Activated naive CD4-positive, alpha-beta T cell (primary cell): ENCODE results near the gene ATE1.
"Not testable (repeated sequence)": the region's sequence is repeated elsewhere in the genome, so short reads cannot be mapped to it uniquely, and the experiment has no call there.

ENCODE experiments used
- DNase-seq, 4 experiments: peaks; one replicate each; lab custom pipeline; 2025; lab: John Stamatoyannopoulos, UW

The ATE1 gene

GRCh38 chr10:121929585-121930267, 1.9 kb upstream of the ATE1 start:
- not testable (repeated sequence) for DNase-seq

GRCh38 chr10:121928528-121928884, 675 bp upstream of the ATE1 start:
- DNase-seq = no peak

- DNase-seq = peak in 1 of 4 experiments; percentile 29
Measured at GRCh38 chr10:121927318-121927840, 452 bp downstream of the ATE1 start.

GRCh38 chr10:121926671-121927317, 1.0 kb downstream of the ATE1 start:
- DNase-seq = no peak

- no peak for DNase-seq
Measured at GRCh38 chr10:121926157-121926556, 1.7 kb downstream of the ATE1 start.

DNA sequence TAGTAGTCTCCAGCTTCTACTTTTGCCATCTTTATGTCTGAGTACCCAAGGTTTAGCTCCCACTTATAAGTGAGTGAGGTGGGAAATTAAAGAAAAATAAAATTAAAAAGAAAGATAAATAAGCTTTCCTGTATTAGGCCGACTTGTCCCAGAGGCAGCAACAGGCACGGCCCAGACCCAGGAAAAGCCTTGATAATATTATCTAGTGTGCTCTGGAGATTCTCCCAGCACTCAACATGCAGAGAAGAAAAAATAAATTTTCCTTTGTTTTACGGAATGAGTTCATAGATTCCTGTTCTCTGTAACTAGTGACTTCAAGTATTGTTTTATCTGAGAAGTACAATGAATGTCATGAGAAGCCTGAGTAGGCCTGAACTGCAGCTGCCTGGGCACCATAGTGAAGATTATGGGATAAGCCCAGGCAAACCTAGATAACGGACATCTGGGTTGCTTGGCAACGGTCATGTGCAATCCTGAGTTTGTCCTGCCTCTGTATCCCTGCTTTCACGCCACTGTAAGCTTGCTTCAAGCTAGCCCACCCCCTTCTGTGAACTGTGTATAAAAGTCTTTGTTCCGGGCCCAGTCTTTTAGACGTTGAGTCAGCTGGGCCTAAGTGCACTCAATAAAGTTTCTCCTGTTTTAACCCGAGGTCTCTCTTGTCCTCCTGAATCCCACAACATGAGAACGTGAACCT, 6.4 kb downstream of the ATE1 start:
- no peak for DNase-seq

GRCh38 chr10:121919666-121920065, 8.2 kb downstream of the ATE1 start:
- no peak for DNase-seq

DNA sequence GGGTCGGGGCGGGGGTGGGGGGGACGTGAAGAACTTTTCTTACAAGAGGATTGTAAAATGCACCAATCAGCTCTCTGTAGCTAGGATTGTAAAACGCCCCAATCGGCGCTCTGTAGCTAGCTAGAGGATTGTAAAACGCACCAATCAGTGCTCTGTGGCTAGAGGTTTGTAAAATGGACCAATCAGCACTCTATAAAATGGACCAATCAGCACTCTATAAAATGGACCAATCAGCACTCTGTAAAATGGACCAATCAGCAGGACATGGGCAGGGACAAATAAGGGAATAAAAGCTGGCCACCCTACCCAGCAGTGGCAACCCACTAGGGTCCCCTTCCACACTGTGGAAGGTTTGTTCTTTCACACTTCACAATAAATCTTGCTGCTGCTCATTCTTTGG, 9.0 kb downstream of the ATE1 start:
- not testable (repeated sequence) for DNase-seq

DNA sequence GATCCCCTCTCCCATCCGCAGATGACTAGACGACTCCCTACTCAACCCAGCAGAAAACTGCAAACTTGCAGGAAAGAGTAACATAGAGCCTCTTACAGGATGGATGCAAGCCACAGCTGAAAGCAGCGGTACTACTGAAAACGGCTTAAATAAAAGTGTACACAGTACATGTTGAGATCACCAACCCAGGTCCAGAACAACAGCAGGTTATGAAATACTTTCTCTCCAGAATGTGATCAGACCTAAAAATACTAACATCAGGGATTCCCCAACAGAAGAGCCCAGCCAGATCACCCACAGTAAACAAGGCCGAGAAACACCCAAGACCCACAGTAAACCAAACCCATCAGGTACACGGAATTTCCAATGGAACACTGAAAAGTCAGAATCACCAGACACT, 13.2 kb downstream of the ATE1 start:
- DNase-seq = no peak

- DNase-seq = no peak
Measured at GRCh38 chr10:121911421-121911697, 16.5 kb downstream of the ATE1 start.

GRCh38 chr10:121910673-121911420, 17.0 kb downstream of the ATE1 start:
- no peak for DNase-seq

DNA sequence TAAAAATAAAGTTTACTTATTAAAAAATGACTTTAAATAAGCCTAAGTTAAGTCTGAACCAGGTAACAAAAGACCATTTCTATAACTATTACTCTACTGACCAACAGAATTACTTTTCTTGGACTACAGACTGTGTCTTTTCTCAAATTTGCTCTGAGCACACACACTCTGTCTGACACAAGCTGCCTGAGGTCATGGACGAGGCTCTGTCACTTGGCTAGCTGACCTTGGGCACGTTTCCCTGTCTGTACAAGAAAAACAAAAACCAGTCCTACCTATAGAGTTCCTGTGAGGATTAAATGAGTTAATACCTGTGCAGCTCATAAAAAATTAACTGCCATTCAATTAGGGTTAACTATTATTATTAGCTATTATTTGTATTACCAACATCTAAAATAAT, 22.9 kb downstream of the ATE1 start:
- no peak for DNase-seq

DNA sequence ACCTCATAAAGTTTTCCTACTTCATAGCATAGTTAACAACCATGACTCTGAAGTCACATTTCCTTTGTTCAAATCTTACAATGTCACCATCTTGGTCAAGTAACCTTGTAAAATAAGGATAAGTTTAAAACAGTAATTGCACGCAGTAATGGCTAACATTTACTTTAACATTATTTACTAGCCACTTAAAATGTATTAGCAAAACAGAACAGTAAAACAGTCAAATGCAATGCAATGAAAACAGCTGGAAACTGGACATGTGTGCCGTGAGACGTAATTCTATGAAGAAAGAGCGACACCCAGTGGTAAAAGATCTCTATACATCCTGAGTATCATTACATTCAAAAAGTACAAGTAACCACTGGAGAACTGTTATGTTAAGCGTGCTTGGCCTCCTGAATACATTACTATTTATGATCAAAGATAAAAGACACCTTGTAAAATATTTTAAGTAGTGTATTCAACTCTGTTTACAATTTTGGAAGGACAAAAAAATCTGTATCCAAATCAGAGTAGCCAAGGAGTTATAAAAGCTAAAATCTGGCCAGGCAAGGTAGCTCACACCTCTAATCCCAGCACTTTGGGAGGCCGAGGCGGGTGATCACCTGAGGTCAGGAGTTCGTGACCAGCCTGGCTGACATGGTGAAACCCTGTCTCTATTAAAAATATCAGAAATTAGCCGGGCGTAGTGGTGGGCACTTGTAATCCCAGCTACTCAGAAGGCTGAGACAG, 27.2 kb downstream of the ATE1 start:
- no peak for DNase-seq

GRCh38 chr10:121899727-121900126, 28.1 kb downstream of the ATE1 start:
- no peak for DNase-seq

GRCh38 chr10:121891103-121891502, 36.7 kb downstream of the ATE1 start:
- DNase-seq = no peak

GRCh38 chr10:121889212-121889611, 38.6 kb downstream of the ATE1 start:
- DNase-seq = no peak

- peak in 1 of 4 experiments; percentile 13 for DNase-seq
Measured at GRCh38 chr10:121886997-121887622, 40.7 kb downstream of the ATE1 start.

- DNase-seq = no peak
Measured at GRCh38 chr10:121886181-121886580, 41.6 kb downstream of the ATE1 start.

- no peak for DNase-seq
Measured at GRCh38 chr10:121880895-121881294, 46.9 kb downstream of the ATE1 start.

GRCh38 chr10:121879476-121879875, 48.4 kb downstream of the ATE1 start:
- DNase-seq = no peak

DNA sequence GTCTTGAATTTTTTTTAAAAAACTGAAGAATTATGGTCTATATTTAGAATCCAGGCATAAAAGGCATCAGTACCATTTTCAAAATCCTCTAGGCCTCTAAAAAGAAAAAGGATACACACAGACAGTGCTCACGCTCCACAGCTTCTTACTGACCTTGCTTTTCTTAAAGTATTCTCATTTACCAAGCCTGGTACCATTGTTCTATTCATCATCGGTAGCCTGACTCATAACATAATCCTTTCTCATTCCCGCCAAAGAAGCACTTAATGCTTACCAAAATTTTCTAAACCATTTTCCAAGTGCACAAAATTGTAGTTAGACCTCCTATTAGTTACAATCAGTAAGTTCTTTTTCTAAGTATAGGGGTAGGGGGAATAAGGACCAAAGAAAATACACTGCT, 54.6 kb downstream of the ATE1 start:
- no peak for DNase-seq
